ENCODE data around the gene GALNT17.
"Not testable (repeated sequence)": the region's sequence is repeated elsewhere in the genome, so short reads cannot be mapped to it uniquely, and the experiment has no call there.

Gene GALNT17

DNA sequence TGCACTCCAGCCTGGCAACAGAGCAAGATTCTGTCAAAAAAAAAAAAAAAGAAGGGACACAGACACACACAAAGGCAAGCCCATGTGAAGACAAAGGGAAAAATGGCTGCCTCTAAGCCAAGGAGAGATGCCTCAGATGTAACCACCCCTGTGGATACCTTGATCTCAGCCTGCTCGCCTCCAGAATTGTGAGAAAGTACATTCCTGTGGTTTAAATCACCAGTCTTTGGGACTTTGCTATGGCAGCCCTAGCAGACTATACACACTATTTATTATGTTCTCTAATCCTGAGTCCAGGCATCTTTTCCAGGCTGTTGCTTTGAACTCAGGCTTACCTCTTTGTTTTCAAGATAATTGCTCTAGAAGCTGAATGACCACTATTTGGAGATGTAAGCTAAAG lies 494.3 kb downstream of the GALNT17 start:
- peaks cover under 1% of the 10 kb centered on the region; the same call in 1 of the 2 replicates for H3K4me1 ChIP-seq (ENCODE audit: insufficient read depth, low read length)
- no peak overlapping the region for H3K4me3 ChIP-seq (ENCODE audit: low read length)

DNA sequence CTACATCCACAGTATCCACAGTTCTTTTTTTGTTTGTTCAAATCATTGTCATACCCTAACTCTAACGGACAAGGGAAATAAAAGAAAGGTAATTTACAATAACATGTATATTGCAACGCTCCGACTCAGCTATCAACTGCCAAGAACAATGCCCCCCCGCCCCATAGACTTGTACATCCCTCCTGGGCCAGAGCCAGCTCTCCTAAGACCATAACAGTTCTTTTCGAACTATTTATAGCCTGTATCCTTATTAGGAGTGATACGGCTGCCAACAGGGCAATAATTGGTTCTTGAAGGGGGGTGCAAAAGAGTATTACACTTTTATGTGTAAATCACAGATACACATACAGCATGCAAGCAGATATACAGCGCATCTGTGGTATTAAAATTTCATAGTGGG lies 495.7 kb downstream of the GALNT17 start:
- Histone ChIP-seq H3K4me3 (ENCODE audit: low read length) (no peak overlapping the region), H3K36me3 (ENCODE audit: insufficient read depth, low read depth, low read length) (no peaks in the 10 kb centered on the region), H3K27me3 (ENCODE audit: insufficient read depth, low read length) (no peaks in the 10 kb centered on the region), H3K9me3 (ENCODE audit: insufficient read depth, low read depth, low read length) (no peaks in the 10 kb centered on the region), H3K4me1 (ENCODE audit: insufficient read depth, low read length) (no peaks in the 10 kb centered on the region), H3K27ac (ENCODE audit: low read length) (no peak overlapping the region), H3K9ac (ENCODE audit: low read depth, low read length) (no peak overlapping the region)

More for the DNA sequence above, 494.3 kb downstream of the GALNT17 start:
- Histone ChIP-seq H3K27ac (ENCODE audit: low read length) (no peak overlapping the region), H3K27me3 (ENCODE audit: insufficient read depth, low read length) (no peaks in the 10 kb centered on the region), H3K9me3 (ENCODE audit: insufficient read depth, low read depth, low read length) (no peaks in the 10 kb centered on the region), H3K9ac (ENCODE audit: low read depth, low read length) (no peak overlapping the region), H3K36me3 (ENCODE audit: insufficient read depth, low read depth, low read length) (no peaks in the 10 kb centered on the region)

DNA sequence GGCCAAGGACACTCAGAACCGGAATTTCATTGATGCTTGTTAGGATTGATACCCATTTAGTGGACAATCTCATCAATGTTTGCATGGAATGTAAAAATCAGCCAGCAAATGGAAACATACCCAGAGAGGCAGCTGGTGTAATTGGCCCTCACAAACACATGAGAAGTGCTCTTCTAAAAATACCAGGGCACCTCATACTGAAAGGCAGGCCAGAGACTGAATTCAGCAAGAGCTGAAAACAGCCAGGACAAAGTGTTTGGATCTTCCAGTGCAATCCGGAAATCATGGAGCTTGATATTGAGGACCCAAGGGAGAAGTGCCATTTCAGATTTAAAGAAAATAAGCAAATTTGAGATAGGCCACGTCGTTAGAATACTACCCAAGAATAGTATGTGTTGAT lies 498.6 kb downstream of the GALNT17 start:
- H3K9ac ChIP-seq (ENCODE audit: low read depth, low read length): no peak overlapping the region
- no peaks in the 10 kb centered on the region for H3K27me3 ChIP-seq (ENCODE audit: insufficient read depth, low read length)
- peaks cover 12% of the 10 kb centered on the region for H3K4me1 ChIP-seq (ENCODE audit: insufficient read depth, low read length)
- H3K9me3 ChIP-seq (ENCODE audit: insufficient read depth, low read depth, low read length): no peaks in the 10 kb centered on the region
- no peak overlapping the region for H3K4me3 ChIP-seq (ENCODE audit: low read length)
- no peak overlapping the region for H3K27ac ChIP-seq (ENCODE audit: low read length)
- H3K36me3 ChIP-seq (ENCODE audit: insufficient read depth, low read depth, low read length): no peaks in the 10 kb centered on the region

DNA sequence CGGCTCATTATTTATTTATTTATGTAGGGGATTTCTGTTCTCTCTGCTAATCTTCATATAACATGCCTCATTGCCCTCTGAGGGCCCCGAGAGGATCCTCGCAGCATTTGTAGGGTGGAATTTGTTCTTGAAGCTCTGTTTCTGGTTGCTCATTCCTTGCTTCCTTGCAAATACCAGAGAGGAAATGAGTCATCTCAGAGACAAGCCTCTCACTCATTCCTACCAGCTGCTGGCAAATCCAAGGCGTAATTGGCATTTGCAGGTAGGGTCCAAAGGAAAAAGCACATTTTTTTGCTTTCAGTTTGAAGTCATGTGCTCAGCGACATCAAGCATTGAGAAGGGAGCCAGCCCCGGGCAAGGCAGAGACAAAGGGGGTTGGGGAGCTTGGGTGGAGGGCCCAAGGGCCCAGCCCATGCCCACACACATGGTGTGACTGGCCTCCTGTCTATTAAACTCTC lies 501.6 kb downstream of the GALNT17 start:
- peaks cover 25% of the 10 kb centered on the region for H3K4me1 ChIP-seq (ENCODE audit: insufficient read depth, low read length)
- no peaks in the 10 kb centered on the region for H3K36me3 ChIP-seq (ENCODE audit: insufficient read depth, low read depth, low read length)
- H3K4me3 ChIP-seq (ENCODE audit: low read length): no peak overlapping the region
- H3K27ac ChIP-seq (ENCODE audit: low read length): no peak overlapping the region
- H3K27me3 ChIP-seq (ENCODE audit: insufficient read depth, low read length): no peaks in the 10 kb centered on the region
- peak overlapping the region; percentile 29; the same call in 1 of the 2 replicates for H3K9ac ChIP-seq (ENCODE audit: low read depth, low read length)
- H3K9me3 ChIP-seq (ENCODE audit: insufficient read depth, low read depth, low read length): no peaks in the 10 kb centered on the region

DNA sequence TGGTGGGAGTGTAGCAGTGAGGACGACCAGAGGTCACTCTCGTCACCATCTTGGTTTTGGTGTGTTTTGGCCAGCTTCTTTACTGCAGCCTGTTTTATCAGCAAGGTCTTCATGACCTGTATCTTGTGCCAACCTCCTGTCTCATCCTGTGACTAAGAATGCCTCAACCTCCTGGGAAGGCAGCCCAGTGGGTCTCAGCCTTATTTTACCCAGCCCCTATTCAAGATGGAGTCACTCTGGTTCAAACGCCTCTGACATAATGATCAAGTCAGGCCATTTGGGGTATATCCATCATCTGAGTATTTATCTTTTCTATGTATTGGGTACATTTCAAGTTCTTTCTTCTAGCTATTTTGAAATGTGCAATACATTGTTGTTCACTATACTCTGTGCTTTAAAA lies 503.9 kb downstream of the GALNT17 start:
- H3K4me3 ChIP-seq (ENCODE audit: low read length); H3K9ac ChIP-seq (ENCODE audit: low read depth, low read length); H3K9me3 ChIP-seq (ENCODE audit: insufficient read depth, low read depth, low read length); H3K27me3 ChIP-seq (ENCODE audit: insufficient read depth, low read length); H3K36me3 ChIP-seq (ENCODE audit: insufficient read depth, low read depth, low read length): not testable (repeated sequence)
- peaks cover 25% of the 10 kb centered on the region for H3K4me1 ChIP-seq (ENCODE audit: insufficient read depth, low read length)
- H3K27ac ChIP-seq (ENCODE audit: low read length): peak overlapping the region; percentile 18

DNA sequence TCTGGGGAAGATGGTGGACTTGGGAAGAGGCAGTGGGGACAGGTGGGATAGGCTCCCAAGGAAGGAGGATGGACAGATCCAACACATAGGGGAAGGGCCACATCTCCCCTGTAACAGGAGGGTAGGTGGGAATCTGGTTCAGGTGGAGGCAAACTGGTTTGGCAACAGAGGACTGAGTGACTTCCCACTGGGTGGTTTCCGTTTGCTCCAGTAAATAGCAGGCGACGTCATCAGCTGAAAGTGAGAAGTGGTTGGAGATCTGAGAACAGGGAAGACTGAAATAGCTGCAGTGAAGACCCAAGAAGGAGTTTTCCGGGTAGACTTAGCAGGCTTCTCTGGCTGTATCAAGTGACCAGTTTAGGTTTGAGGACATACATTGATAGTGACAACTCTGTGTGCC lies 504.4 kb downstream of the GALNT17 start:
- peak overlapping the region; percentile 2; the same call in 1 of the 2 replicates for H3K9ac ChIP-seq (ENCODE audit: low read depth, low read length)
- H3K9me3 ChIP-seq (ENCODE audit: insufficient read depth, low read depth, low read length): no peaks in the 10 kb centered on the region
- H3K4me3 ChIP-seq (ENCODE audit: low read length): no peak overlapping the region
- no peaks in the 10 kb centered on the region for H3K36me3 ChIP-seq (ENCODE audit: insufficient read depth, low read depth, low read length)
- peak overlapping the region; percentile 18 for H3K27ac ChIP-seq (ENCODE audit: low read length)
- peaks cover 25% of the 10 kb centered on the region for H3K4me1 ChIP-seq (ENCODE audit: insufficient read depth, low read length)
- no peaks in the 10 kb centered on the region for H3K27me3 ChIP-seq (ENCODE audit: insufficient read depth, low read length)

DNA sequence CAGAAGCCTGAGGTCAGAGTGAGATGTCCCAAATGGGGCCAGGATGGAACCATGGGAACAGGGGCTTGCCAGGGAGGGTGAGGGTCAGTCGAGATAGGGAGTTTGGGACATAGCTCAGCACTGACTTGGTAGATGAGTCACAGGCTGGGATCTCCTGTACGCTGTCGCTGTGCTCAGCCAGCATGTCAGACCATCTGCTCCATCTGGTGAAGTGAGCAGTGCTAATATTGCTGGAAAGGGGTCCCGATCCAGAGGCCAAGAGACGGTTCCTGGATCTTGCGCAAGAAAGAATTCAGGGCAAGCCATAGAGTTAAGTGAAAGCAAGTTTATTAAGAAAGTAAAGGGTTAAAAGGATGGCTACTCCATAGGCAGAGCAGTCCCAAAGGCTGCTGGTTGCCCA lies 505.6 kb downstream of the GALNT17 start:
- Histone ChIP-seq H3K9ac (ENCODE audit: low read depth, low read length) (no peak overlapping the region), H3K9me3 (ENCODE audit: insufficient read depth, low read depth, low read length) (no peaks in the 10 kb centered on the region), H3K36me3 (ENCODE audit: insufficient read depth, low read depth, low read length) (no peaks in the 10 kb centered on the region), H3K27ac (ENCODE audit: low read length) (no peak overlapping the region), H3K4me3 (ENCODE audit: low read length) (no peak overlapping the region), H3K4me1 (ENCODE audit: insufficient read depth, low read length) (peaks cover 25% of the 10 kb centered on the region), H3K27me3 (ENCODE audit: insufficient read depth, low read length) (no peaks in the 10 kb centered on the region)

DNA sequence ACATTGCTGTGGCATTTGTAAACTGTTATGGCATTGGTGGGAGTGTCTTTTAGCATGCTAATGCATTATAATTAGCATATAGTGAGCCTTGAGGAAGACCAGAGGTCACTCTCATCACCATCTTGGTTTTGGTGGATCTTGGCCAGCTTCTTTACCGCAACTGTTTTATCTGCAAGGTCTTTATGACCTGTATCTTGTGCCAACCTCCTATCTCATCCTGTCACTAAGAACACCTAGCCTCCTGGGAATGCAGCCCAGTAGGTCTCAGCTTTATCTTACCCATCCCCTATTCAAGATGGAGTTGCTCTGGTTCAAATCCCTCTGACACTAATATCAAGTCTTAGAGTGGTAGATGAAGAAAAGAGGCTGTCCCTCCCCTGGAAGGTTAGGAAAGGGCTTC lies 506.2 kb downstream of the GALNT17 start:
- H3K36me3 ChIP-seq (ENCODE audit: insufficient read depth, low read depth, low read length): no peaks in the 10 kb centered on the region
- H3K9me3 ChIP-seq (ENCODE audit: insufficient read depth, low read depth, low read length): no peaks in the 10 kb centered on the region
- no peaks in the 10 kb centered on the region for H3K27me3 ChIP-seq (ENCODE audit: insufficient read depth, low read length)
- H3K9ac ChIP-seq (ENCODE audit: low read depth, low read length): no peak overlapping the region
- no peak overlapping the region for H3K4me3 ChIP-seq (ENCODE audit: low read length)
- no peak overlapping the region for H3K27ac ChIP-seq (ENCODE audit: low read length)
- peaks cover 23% of the 10 kb centered on the region for H3K4me1 ChIP-seq (ENCODE audit: insufficient read depth, low read length)

DNA sequence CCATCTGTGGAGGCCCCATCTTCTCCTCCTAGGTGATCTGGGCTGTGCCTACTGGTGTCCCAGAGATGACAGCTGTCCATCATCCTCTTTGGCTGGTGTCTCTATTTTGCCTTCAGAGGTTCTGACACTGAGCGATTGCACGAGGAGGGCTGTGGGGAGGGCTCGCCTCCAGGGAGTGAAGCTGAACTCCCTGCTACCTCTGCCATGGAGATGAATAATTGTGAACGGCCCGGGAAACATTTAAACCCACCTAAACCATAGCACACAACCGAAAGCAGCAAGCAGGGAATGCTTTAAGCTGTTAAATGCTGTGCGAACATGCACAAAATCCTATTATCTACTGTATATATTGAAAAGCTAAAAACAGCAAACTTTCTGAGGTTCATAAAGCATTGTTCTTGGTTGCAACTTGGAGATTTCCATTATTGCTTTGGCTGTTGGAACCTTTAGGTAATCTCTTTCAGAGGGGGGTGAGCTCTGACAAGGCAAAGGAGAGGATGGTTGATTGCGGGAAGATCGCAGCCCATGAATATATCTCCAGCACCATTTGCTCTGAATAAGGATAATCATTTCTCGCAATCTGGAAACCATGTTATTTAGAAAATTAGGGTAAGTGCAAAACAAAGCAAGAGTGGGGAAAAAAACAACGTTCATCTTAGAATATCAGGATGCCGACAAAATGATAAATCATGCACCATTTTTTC lies 507.6 kb downstream of the GALNT17 start:
- no peaks in the 10 kb centered on the region for H3K36me3 ChIP-seq (ENCODE audit: insufficient read depth, low read depth, low read length)
- H3K9me3 ChIP-seq (ENCODE audit: insufficient read depth, low read depth, low read length): no peaks in the 10 kb centered on the region
- no peak overlapping the region for H3K9ac ChIP-seq (ENCODE audit: low read depth, low read length)
- H3K4me3 ChIP-seq (ENCODE audit: low read length): no peak overlapping the region
- no peaks in the 10 kb centered on the region for H3K27me3 ChIP-seq (ENCODE audit: insufficient read depth, low read length)
- peaks cover 18% of the 10 kb centered on the region for H3K4me1 ChIP-seq (ENCODE audit: insufficient read depth, low read length)
- H3K27ac ChIP-seq (ENCODE audit: low read length): no peak overlapping the region

DNA sequence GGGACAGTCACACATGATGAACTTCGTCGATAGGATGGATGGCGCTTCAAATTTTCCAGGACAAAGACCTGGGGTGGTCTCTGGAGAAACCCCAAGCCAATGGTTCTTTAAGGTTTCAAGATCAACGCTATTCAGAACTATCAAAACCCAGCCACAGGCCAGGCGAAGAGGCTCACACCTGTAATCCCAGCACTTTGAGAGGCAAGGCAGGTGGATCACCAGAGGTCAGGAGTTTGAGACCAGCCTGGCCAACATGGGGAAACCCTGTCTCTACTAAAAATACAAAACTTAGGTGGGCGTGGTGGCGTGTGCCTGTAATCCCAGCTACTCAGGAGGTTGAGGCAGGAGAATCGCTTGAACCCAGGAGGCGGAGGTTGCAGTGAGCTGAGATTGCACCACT lies 511.1 kb downstream of the GALNT17 start:
- H3K9me3 ChIP-seq (ENCODE audit: insufficient read depth, low read depth, low read length); H3K27me3 ChIP-seq (ENCODE audit: insufficient read depth, low read length); H3K9ac ChIP-seq (ENCODE audit: low read depth, low read length); H3K4me1 ChIP-seq (ENCODE audit: insufficient read depth, low read length); H3K36me3 ChIP-seq (ENCODE audit: insufficient read depth, low read depth, low read length); H3K27ac ChIP-seq (ENCODE audit: low read length); H3K4me3 ChIP-seq (ENCODE audit: low read length): not testable (repeated sequence)

DNA sequence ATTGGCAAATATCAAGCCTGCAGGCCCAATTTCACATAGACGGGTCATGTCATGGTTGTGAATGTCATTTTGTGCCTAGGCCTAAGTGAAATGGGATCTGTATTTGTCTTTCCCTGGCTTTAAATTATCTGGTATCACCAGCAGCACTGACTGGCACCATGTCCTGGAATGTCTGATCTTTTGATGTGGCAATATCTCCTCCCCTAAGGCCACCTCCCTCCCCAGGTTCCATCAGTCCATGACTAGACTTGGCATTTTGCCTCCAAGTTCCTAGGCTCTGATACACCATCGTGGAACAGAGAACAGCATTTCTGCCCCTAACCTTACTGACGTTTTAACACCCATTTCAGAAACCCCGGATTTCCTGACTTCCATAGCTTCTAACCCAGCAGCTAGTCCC lies 513.9 kb downstream of the GALNT17 start:
- no peaks in the 10 kb centered on the region; the same call in 1 of the 2 replicates for H3K36me3 ChIP-seq (ENCODE audit: insufficient read depth, low read depth, low read length)
- no peak overlapping the region for H3K9ac ChIP-seq (ENCODE audit: low read depth, low read length)
- H3K4me1 ChIP-seq (ENCODE audit: insufficient read depth, low read length): peaks cover 8% of the 10 kb centered on the region; the same call in 1 of the 2 replicates
- no peak overlapping the region for H3K4me3 ChIP-seq (ENCODE audit: low read length)
- H3K9me3 ChIP-seq (ENCODE audit: insufficient read depth, low read depth, low read length): peaks cover 9% of the 10 kb centered on the region
- H3K27ac ChIP-seq (ENCODE audit: low read length): no peak overlapping the region
- no peaks in the 10 kb centered on the region for H3K27me3 ChIP-seq (ENCODE audit: insufficient read depth, low read length)

DNA sequence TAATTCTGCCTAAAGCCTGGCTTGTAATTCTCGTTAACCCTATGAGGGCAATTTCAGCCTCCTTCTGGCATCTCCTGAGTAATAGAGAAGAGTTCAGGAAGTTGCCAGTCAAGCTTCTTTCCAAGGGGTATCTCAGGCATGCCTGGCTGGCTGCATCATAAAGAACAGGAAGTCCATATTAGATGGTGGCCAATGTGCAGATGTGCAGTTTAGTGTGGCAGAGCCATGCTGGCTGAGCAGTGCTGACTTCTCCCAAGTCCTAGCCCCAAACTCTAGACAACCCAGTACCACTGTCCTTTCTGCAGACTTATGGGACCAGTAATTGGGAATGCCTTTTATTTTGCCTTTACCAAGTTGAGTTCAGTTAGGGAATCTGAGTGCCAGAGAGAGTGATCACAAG lies 517.9 kb downstream of the GALNT17 start:
- peaks cover 9% of the 10 kb centered on the region for H3K9me3 ChIP-seq (ENCODE audit: insufficient read depth, low read depth, low read length)
- H3K9ac ChIP-seq (ENCODE audit: low read depth, low read length): no peak overlapping the region
- H3K27me3 ChIP-seq (ENCODE audit: insufficient read depth, low read length): no peaks in the 10 kb centered on the region
- no peak overlapping the region for H3K4me3 ChIP-seq (ENCODE audit: low read length)
- peaks cover 15% of the 10 kb centered on the region; the same call in 1 of the 2 replicates for H3K4me1 ChIP-seq (ENCODE audit: insufficient read depth, low read length)
- H3K27ac ChIP-seq (ENCODE audit: low read length): no peak overlapping the region
- no peaks in the 10 kb centered on the region; the same call in 1 of the 2 replicates for H3K36me3 ChIP-seq (ENCODE audit: insufficient read depth, low read depth, low read length)
